Stimulated activated CD4-positive, alpha-beta T cell treated with anti-CD3 and anti-CD28 coated beads, TNF-alpha, amount 100 ng/mL, for 48 hours (primary cell): ENCODE results near the gene ZNF567.
"Not testable (repeated sequence)": the region's sequence is repeated elsewhere in the genome, so short reads cannot be mapped to it uniquely, and the experiment has no call there.

Experiments
- DNase-seq, 3 donors: peaks; one replicate each; pipeline ENCODE4 v3.0.0-alpha.2; 2020; ENCODE audit warnings: low read depth in 3 of 3

Gene ZNF567

GRCh38 chr19:36687214-36688056 lies at the start of gene ZNF567:
Gene ZNF567, plus strand, starts transcription at chr19:36687612. Its CDS starts 7,256 bp downstream, at chr19:36694868.
- peak; percentile 96 to 98 (median 96) for DNase-seq

GRCh38 chr19:36638862-36639510 lies 48.4 kb upstream of the ZNF567 start:
- DNase-seq = no peak

GRCh38 chr19:36646746-36647145 lies 40.7 kb upstream of the ZNF567 start:
- no peak for DNase-seq

GRCh38 chr19:36652958-36653357 lies 34.5 kb upstream of the ZNF567 start:
- DNase-seq = no peak

- no peak for DNase-seq
Measured at GRCh38 chr19:36665832-36666231, 21.6 kb upstream of the ZNF567 start.

- DNase-seq = no peak
Measured at GRCh38 chr19:36668646-36669045, 18.8 kb upstream of the ZNF567 start.

- DNase-seq = no peak
Measured at GRCh38 chr19:36672368-36672767, 15.0 kb upstream of the ZNF567 start.

- DNase-seq = no peak
Measured at GRCh38 chr19:36674201-36674600, 13.2 kb upstream of the ZNF567 start.

- no peak for DNase-seq
Measured at GRCh38 chr19:36679455-36679854, 8.0 kb upstream of the ZNF567 start.

GRCh38 chr19:36685835-36686234 lies 1.6 kb upstream of the ZNF567 start:
- DNase-seq = no peak

DNA sequence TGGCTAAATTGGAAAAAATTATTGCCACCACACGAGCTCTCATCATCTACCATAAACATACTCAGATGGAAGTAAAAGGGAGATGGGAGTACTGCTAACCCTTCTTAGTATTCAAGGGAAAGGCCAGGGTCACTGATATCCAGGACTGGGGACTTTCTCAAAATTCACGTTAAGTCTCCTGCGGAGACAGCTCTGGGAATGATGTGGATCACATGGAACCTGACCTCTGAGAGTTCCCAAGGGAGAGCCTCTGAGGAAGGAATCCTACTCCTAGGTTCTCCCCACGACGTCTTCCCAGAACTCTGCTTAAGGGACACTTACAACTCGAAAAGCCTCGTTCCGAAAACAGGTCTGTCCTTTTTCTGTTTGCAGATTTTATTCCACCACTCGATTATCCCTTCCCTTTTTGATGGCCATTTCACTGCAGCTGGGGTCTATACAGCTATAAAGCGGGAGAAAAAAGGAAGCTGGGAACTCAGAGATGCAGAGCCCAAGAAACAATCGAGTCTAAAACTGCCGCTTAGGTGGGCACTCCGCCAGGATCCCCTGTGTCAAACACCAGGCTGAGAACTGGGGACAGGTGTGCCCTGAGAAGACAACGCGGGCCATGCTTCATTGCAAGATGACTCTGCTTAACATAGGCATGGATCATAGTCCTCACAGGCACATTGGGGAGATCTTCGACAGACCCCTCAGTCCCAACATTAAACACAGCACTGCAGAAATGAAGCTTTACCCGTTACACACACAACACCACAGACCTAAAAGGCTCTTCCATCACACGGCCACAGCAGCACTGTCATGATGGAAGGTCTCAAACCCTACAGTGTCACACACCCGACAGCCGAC lies 823 bp upstream of the ZNF567 start:
- no peak for DNase-seq

- DNase-seq = no peak
Measured at GRCh38 chr19:36688058-36688457, 646 bp downstream of the ZNF567 start.

DNA sequence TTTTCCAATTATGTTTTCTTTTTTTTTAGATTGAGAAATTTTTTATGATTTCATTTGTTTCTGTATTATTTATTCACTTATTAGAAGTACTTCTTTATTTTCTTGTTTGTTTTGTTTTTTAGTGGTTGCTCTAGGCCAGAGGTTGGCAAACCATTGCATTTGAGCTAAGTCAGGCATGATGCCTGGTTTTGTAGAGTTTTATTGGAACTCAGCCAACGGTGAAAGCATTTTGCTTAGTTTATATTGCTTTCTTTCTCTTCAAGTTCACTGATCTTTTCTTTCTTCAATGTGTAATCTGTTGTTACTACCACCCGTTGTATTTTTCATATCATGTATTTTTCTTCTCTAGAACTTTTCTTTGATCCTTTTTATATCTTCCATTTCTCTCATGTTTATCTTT lies 19.7 kb downstream of the ZNF567 start:
- DNase-seq = no peak

DNA sequence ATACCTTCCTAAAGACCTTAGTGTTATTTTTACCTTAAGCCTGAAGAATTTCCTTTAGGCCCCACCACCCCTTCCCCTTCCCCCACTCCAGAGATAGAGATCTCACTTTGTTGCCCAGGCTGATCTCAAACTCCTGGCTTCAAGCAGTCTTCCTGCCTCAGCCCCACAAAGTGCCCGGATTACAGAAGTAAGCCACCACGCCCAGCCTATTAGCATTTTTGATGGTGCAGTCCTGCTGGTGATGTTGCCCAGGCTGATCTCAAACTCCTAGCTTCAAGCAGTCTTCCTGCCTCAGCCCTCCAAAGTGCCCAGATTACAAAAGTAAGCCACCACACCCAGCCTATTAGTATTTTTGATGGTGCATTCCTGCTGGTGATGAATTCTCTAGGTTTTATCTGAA lies 22.0 kb downstream of the ZNF567 start:
- no peak for DNase-seq

- DNase-seq = no peak
Measured at GRCh38 chr19:36719687-36720556, 32.5 kb downstream of the ZNF567 start.

DNA sequence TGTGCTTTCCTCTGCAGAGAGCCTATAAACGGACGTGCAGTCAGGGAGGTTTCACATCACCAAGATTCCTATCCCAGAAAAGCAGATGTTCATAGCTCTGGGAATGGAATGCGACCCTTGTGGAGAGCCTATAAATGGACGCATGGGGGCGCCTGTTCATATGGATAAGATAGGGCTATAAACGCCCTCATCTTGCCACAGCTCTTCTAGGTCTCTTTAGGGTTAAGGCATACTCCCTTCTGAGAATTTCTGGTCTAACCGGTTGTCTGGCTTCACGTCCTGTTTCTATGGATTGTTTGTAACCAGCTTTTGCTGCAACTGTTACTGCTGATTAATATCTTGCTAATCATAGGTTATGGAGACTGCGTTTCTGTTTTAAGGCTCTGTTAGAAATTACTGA lies 48.8 kb downstream of the ZNF567 start:
- DNase-seq = not testable (repeated sequence)

GRCh38 chr19:36745870-36746269 lies 58.5 kb downstream of the ZNF567 start:
- DNase-seq = no peak

- no peak for DNase-seq
Measured at GRCh38 chr19:36747750-36748149, 60.3 kb downstream of the ZNF567 start.

DNA sequence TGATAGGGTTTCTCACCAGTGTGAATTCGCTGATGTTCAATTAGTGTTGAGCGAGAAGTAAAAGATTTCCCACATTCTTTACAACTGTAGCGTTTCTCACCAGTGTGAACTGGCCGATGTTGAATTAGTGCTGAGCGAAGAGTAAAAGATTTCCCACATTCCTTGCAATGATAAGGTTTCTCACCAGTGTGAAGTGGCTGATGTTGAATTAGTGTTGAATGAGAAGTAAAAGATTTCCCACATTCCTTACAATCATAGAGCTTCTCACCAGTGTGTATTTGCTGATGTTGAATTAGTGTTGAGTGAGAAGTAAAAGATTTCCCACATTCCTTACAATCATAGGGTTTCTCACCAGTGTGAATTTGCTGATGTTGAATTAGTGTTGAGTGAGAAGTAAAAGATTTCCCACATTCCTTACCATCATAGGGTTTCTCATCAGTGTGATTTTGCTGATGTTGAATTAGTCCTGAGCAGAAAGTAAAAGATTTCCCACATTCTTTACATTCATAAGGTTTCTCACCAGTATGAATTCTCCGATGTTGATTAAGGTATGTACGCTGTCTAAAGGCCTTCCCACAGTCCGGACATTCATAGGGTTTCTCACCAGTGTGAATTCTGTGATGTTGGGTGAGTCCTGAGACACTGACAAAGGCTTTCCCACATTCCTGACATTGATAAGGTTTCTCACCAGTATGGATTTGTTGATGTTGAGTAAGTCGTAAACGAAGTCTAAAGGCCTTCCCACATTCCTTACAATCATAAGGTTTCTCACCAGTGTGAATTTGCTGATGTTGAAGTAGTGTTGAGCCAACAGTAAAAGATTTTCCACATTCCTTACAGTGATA lies 61.2 kb downstream of the ZNF567 start:
- no peak for DNase-seq

DNA sequence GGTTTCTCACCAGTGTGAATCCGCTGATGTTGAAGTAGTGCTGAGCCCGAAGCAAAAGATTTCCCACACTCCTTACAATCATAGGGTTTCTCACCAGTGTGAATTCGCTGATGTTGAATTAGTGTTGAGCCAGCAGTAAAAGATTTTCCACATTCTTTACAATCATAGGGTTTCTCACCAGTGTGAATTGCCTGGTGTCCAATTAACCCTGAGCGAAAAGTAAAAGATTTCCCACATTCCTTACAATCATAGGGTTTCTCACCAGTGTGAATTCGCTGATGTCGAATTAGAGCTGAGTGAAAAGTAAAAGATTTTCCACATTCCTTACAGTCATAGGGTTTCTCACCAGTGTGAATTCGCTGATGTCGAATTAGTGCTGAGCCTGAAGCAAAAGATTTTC lies 62.2 kb downstream of the ZNF567 start:
- not testable (repeated sequence) for DNase-seq
